CD4-positive, alpha-beta T cell (primary cell): Measurements from ENCODE around the gene FAM120A. TPM values are rescaled to one million over a fixed set of nuclear protein-coding genes. Genes with fewer than 3 reads are reported as not detected.

Experiments used
- ATAC-seq: fragments of 200-7000 bp; cut with Tn5 transposase; one replicate; pipeline ENCODE4 v1.10.0; 2022; ENCODE audit warnings: mild to moderate bottlenecking; ENCODE audit not compliant: poor library complexity
- CTCF ChIA-PET: fragments of 350-600 bp; sonication (Branson Sonifier 250); formaldehyde crosslinking; loops from one replicate; lab custom pipeline; 2021; ENCODE audit warnings: antibody characterized with exemption, inconsistent platforms; lab: Charles Lee
- POLR2A ChIA-PET: fragments of 350-600 bp; sonication (Branson Sonifier 250); formaldehyde crosslinking; loops from one replicate; lab custom pipeline; 2021; ENCODE audit warnings: antibody characterized with exemption, inconsistent platforms; lab: Charles Lee
- DNase-seq, 14 experiments: peaks; one replicate each; pipeline ENCODE4 v3.0.0-alpha.2; 2013 to 2020; ENCODE audit warnings: mixed read lengths in 2 of 14
- H3K27ac ChIP-seq, 2 donors: one replicate each; pipeline versions ENCODE4 v1.5.1 to v1.7.0; 2013; ENCODE audit warnings: low read length in 2 of 2, low read depth in 1 of 2, mild to moderate bottlenecking in 1 of 2
- H3K27me3 ChIP-seq, 2 experiments: 1 replicate in 1 of 2; 2 replicates in 1 of 2; pipeline versions ENCODE4 v1.6.1 to v1.7.0; 2013; ENCODE audit warnings: low read length in 2 of 2, control low read depth in 1 of 2, mild to moderate bottlenecking in 1 of 2, moderate library complexity in 1 of 2; ENCODE audit not compliant: insufficient read depth in 2 of 2, control insufficient read depth in 1 of 2
- H3K36me3 ChIP-seq: one replicate; pipeline ENCODE4 v1.6.1; 2013; ENCODE audit warnings: low read length, control low read depth; ENCODE audit not compliant: insufficient read depth
- H3K4me1 ChIP-seq: one replicate; pipeline ENCODE4 v1.6.1; 2013; ENCODE audit warnings: low read length, control low read depth; ENCODE audit not compliant: insufficient read depth
- H3K4me3 ChIP-seq: one replicate; pipeline ENCODE4 v1.5.1; 2013; ENCODE audit warnings: mild to moderate bottlenecking, low read length, moderate library complexity
- H3K9me3 ChIP-seq, 2 experiments: 1 replicate in 1 of 2; 2 replicates in 1 of 2; pipeline versions ENCODE4 v1.6.1 to v1.7.0; 2013; ENCODE audit warnings: low read length in 2 of 2, mild to moderate bottlenecking in 2 of 2, control low read depth in 1 of 2, moderate library complexity in 1 of 2; ENCODE audit not compliant: control insufficient read depth in 1 of 2, insufficient read depth in 1 of 2
- H3K27ac Mint-ChIP-seq: one replicate; pipeline ENCODE4 v1.8.0; 2020; ENCODE audit warnings: mixed read lengths
- H3K27me3 Mint-ChIP-seq: one replicate; pipeline ENCODE4 v1.8.0; 2021; ENCODE audit warnings: mixed read lengths
- H3K36me3 Mint-ChIP-seq: one replicate; pipeline ENCODE4 v1.8.0; 2021; ENCODE audit warnings: low read depth, mixed read lengths
- H3K4me1 Mint-ChIP-seq: one replicate; pipeline ENCODE4 v1.8.0; 2021; ENCODE audit warnings: low read depth, mixed read lengths
- H3K4me3 Mint-ChIP-seq: one replicate; pipeline ENCODE4 v1.8.0; 2020; ENCODE audit warnings: mild to moderate bottlenecking, mixed read lengths
- H3K9me3 Mint-ChIP-seq: one replicate; pipeline ENCODE4 v1.8.0; 2020; ENCODE audit warnings: mixed read lengths
- intact Hi-C, 2 experiments: fragments of 100-400 bp; cut with DNase I in 1 of 2; cut with micrococcal nuclease in 1 of 2; formaldehyde crosslinking; loops; one replicate each; pipeline versions ENCODE4 v1.15.1 to v1.9.0; 2023 to 2025; cut with DNase I, micrococcal nuclease
- total RNA-seq, 174 experiments: library from RNA in 2 of 174; stranded (reverse) in 2 of 174; gene quantifications; one replicate each; pipeline ENCODE4 v1.2.3 and lab custom pipeline; 2021 to 2026
- TF ChIP-seq, protein P1 (sequence below): fragments of 200-600 bp; IDR thresholded peaks from one replicate; pipeline ENCODE4 v1.8.0; 2022; ENCODE audit warnings: antibody characterized with exemption, mild to moderate bottlenecking

Gene FAM120A
- total RNA-seq, 2 experiments from 2014 or later = 46.5 to 51.7 TPM

DNA sequence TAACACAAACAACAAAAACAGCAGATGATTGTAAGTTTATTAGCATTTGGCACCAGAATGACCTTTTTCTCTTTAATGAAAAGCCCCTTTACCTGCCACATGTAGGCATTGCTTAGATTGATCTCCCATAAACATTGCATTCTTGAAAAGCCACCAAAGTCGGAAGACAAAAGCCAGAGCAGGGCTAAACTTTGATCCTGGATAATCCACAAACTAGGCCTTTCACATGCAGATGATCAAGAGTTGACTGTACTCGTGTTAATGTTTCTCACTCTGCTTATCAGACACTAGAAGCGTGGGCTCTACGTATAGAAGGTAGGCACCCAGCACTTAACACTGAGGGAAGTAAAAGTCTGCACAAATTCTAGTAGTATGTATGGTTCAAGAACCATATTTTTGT is 103.9 kb downstream of the FAM120A start:
- intact Hi-C loops = no loop called here
- ATAC-seq (no peak), DNase-seq (no peak)
- no peaks in the 10 kb centered on the region for H3K27me3 Mint-ChIP-seq
- TF ChIP-seq, protein P1, sequence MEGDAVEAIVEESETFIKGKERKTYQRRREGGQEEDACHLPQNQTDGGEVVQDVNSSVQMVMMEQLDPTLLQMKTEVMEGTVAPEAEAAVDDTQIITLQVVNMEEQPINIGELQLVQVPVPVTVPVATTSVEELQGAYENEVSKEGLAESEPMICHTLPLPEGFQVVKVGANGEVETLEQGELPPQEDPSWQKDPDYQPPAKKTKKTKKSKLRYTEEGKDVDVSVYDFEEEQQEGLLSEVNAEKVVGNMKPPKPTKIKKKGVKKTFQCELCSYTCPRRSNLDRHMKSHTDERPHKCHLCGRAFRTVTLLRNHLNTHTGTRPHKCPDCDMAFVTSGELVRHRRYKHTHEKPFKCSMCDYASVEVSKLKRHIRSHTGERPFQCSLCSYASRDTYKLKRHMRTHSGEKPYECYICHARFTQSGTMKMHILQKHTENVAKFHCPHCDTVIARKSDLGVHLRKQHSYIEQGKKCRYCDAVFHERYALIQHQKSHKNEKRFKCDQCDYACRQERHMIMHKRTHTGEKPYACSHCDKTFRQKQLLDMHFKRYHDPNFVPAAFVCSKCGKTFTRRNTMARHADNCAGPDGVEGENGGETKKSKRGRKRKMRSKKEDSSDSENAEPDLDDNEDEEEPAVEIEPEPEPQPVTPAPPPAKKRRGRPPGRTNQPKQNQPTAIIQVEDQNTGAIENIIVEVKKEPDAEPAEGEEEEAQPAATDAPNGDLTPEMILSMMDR = no peak
- H3K27ac Mint-ChIP-seq = no peak overlapping the region
- no peak overlapping the region for H3K4me3 ChIP-seq
- peaks cover 71% of the 10 kb centered on the region for H3K36me3 ChIP-seq
- H3K27me3 ChIP-seq = no peaks in the 10 kb centered on the region
- no peaks in the 10 kb centered on the region for H3K4me1 Mint-ChIP-seq
- H3K9me3 ChIP-seq = no peaks in the 10 kb centered on the region
- no peak overlapping the region for H3K4me3 Mint-ChIP-seq
- no peak overlapping the region for H3K27ac ChIP-seq
- ChIA-PET POLR2A (no interaction called here), CTCF (interaction anchor here (1.0 to 1.1 kb wide), 2 partner anchors 11 to 119 kb away, joined by 3 to 6 read pairs; no protein-coding TSS in a partner anchor)
- H3K36me3 Mint-ChIP-seq = peaks cover 91% of the 10 kb centered on the region
- H3K9me3 Mint-ChIP-seq = no peaks in the 10 kb centered on the region
- H3K4me1 ChIP-seq = no peaks in the 10 kb centered on the region

- H3K4me3 Mint-ChIP-seq = no peak overlapping the region
- Histone ChIP-seq H3K27me3 (no peaks in the 10 kb centered on the region), H3K27ac (no peak overlapping the region), H3K4me3 (no peak overlapping the region), H3K9me3 (no peaks in the 10 kb centered on the region), H3K36me3 (peaks cover 69% of the 10 kb centered on the region), H3K4me1 (no peaks in the 10 kb centered on the region)
- DNase-seq (no peak), ATAC-seq (no peak)
- H3K27me3 Mint-ChIP-seq = no peaks in the 10 kb centered on the region
- intact Hi-C loops = no loop called here
- ChIA-PET CTCF (interaction anchor here (1.6 kb wide), 1 partner anchor 9 kb away, joined by 13 read pairs; no protein-coding TSS in a partner anchor), POLR2A (interaction anchor here (1.9 kb wide), 1 partner anchor 9 kb away, joined by 11 read pairs; no protein-coding TSS in a partner anchor)
- H3K4me1 Mint-ChIP-seq = no peaks in the 10 kb centered on the region
- H3K9me3 Mint-ChIP-seq = no peaks in the 10 kb centered on the region
- H3K36me3 Mint-ChIP-seq = peaks cover 84% of the 10 kb centered on the region
- H3K27ac Mint-ChIP-seq = no peak overlapping the region
- TF ChIP-seq, protein P1 = no peak
These were observed 106.1 kb downstream of the FAM120A start for GRCh38 chr9:93557366-93558137.

GRCh38 chr9:93558503-93558902 is 107.0 kb downstream of the FAM120A start:
- H3K36me3 ChIP-seq = peaks cover 78% of the 10 kb centered on the region
- CTCF ChIA-PET = no interaction called here
- H3K36me3 Mint-ChIP-seq = peaks cover 84% of the 10 kb centered on the region
- intact Hi-C loops = no loop called here
- H3K4me1 Mint-ChIP-seq = no peaks in the 10 kb centered on the region
- POLR2A ChIA-PET = no interaction called here
- H3K9me3 Mint-ChIP-seq = no peaks in the 10 kb centered on the region
- no peak for ATAC-seq
- TF ChIP-seq, protein P1 = no peak
- no peak for DNase-seq
- no peak overlapping the region for H3K27ac Mint-ChIP-seq
- no peak overlapping the region for H3K4me3 ChIP-seq
- H3K9me3 ChIP-seq = no peaks in the 10 kb centered on the region
- H3K4me3 Mint-ChIP-seq = no peak overlapping the region
- H3K27ac ChIP-seq = no peak overlapping the region
- H3K27me3 Mint-ChIP-seq = no peaks in the 10 kb centered on the region
- H3K27me3 ChIP-seq = no peaks in the 10 kb centered on the region
- H3K4me1 ChIP-seq = no peaks in the 10 kb centered on the region
